HepG2 (cell line): ENCODE measurements around the gene KMT2D. TPM values are rescaled to one million over a fixed set of nuclear protein-coding genes. Genes with fewer than 3 reads are reported as not detected.

Experiments used
- FOXC1 ChIP-seq: sonication (generic); formaldehyde crosslinking; IDR thresholded peaks from 2 replicates; pipeline ENCODE4 v1.8.0; 2022; ENCODE audit warnings: mild to moderate bottlenecking, missing genetic modification reagents, borderline replicate concordance
- GPBP1L1 ChIP-seq: sonication (generic); formaldehyde crosslinking; IDR thresholded peaks from 2 replicates; pipeline ENCODE4 v1.5.0; 2020; ENCODE audit warnings: mild to moderate bottlenecking, missing genetic modification reagents
- IKZF5 ChIP-seq: IDR thresholded peaks from 2 replicates; pipeline ENCODE4 v1.6.1; 2018; ENCODE audit warnings: missing genetic modification reagents, mild to moderate bottlenecking, missing compliant biosample characterization
- MED8 ChIP-seq: sonication (generic); formaldehyde crosslinking; IDR thresholded peaks from 2 replicates; pipeline ENCODE4 v1.8.1; 2023; ENCODE audit warnings: mild to moderate bottlenecking, missing genetic modification reagents; ENCODE audit not compliant: insufficient replicate concordance
- MLXIP ChIP-seq: sonication (generic); formaldehyde crosslinking; IDR thresholded peaks from 2 replicates; pipeline ENCODE4 v1.9.0; 2021; ENCODE audit warnings: missing genetic modification reagents, borderline replicate concordance
- NR2F6 ChIP-seq, 2 experiments: IDR thresholded peaks; 2 replicates each; pipeline ENCODE4 v1.6.1; 2016; ENCODE audit warnings: antibody characterized with exemption in 1 of 2, mild to moderate bottlenecking in 1 of 2
- PATZ1 ChIP-seq: sonication (generic); formaldehyde crosslinking; IDR thresholded peaks from 2 replicates; pipeline ENCODE4 v1.4.0; 2020; ENCODE audit warnings: missing genetic modification reagents
- PREB ChIP-seq: sonication (generic); formaldehyde crosslinking; IDR thresholded peaks from 2 replicates; pipeline ENCODE4 v1.4.0; 2020; ENCODE audit warnings: missing genetic modification reagents
- SCMH1 ChIP-seq: sonication (generic); formaldehyde crosslinking; IDR thresholded peaks from 2 replicates; pipeline ENCODE4 v1.9.0; 2021; ENCODE audit warnings: missing genetic modification reagents, mild to moderate bottlenecking, borderline replicate concordance
- TP53 ChIP-seq: sonication (generic); formaldehyde crosslinking; conservative IDR thresholded peaks from 2 replicates; pipeline ENCODE4 v1.4.0; 2020; ENCODE audit warnings: missing genetic modification reagents
- XRCC5 ChIP-seq: fragments of 200-400 bp; formaldehyde crosslinking; optimal IDR thresholded peaks from 2 replicates; pipeline ENCODE3; 2017; ENCODE audit warnings: mild to moderate bottlenecking, low read length
- ZBED4 ChIP-seq: sonication (generic); formaldehyde crosslinking; IDR thresholded peaks from 2 replicates; pipeline ENCODE4 v1.4.0; 2020; ENCODE audit warnings: missing genetic modification reagents, borderline replicate concordance
- ZNF33B ChIP-seq: sonication (generic); formaldehyde crosslinking; IDR thresholded peaks from 2 replicates; pipeline ENCODE4 v1.5.1; 2020; ENCODE audit warnings: mild to moderate bottlenecking, missing genetic modification reagents
- ZNF530 ChIP-seq: sonication (generic); formaldehyde crosslinking; IDR thresholded peaks from 2 replicates; pipeline ENCODE4 v1.5.0; 2020; ENCODE audit warnings: low read depth, mild to moderate bottlenecking, missing genetic modification reagents
- polyA plus RNA-seq, 8 experiments: library from polyadenylated mRNA; depleted of rRNA in 3 of 8; stranded (reverse) in 7 of 8; unstranded in 1 of 8; fragments of >200 nt; fragmentation: Illumina TruSeq in 4 of 8; extraction: Trizol in 4 of 8; gene quantifications; 2 replicates each; pipeline versions ENCODE4 v1.2.1 to v1.2.3, GENCODE V29; 2011 to 2016; ENCODE audit warnings: low read depth in 4 of 8, missing spikeins in 1 of 8, mixed read lengths in 1 of 8; ENCODE audit not compliant: insufficient read depth in 1 of 8
- total RNA-seq, 5 experiments: library from RNA; depleted of rRNA; stranded (reverse); fragments of >200 nt; fragmentation: Illumina TruSeq; extraction: Trizol; gene quantifications; 2 replicates each; pipeline ENCODE4 v1.2.3, GENCODE V29; 2016; ENCODE audit warnings: low read depth in 1 of 5

Gene KMT2D
- total and polyA plus RNA-seq, 2 of the 13 experiments (the other 11 are each of a cell fraction or from before 2014, with no cell fraction given), result 8.1 to 10.4 TPM

GRCh38 chr12:49060237-49061156, at the start of gene KMT2D (continued):
- TF ChIP-seq FOXC1 (CRISPR knock-in tag) (peak; percentile 84), ZNF33B (CRISPR knock-in tag) (peak; percentile 44; the same call in 1 of the 2 replicates), PATZ1 (CRISPR knock-in tag) (peak; percentile 73), IKZF5 (peak; percentile 59), NR2F6 (IDR thresholded peaks at IDR 0.05) (peak; percentile 39; the same call in 1 of the 2 replicates), NR2F6 (CRISPR knock-in tag; IDR thresholded peaks at IDR 0.05) (peak; percentile 57; the same call in 1 of the 2 replicates), MLXIP (no peak), XRCC5 (peak; percentile 97), MED8 (CRISPR knock-in tag) (peak; percentile 94), ZBED4 (CRISPR knock-in tag) (0 out of 2 replicates have a peak, but pooled peaks have one; percentile 39), ZNF530 (CRISPR knock-in tag) (no peak), TP53 (CRISPR knock-in tag) (no peak), PREB (no peak), GPBP1L1 (CRISPR knock-in tag) (no peak), SCMH1 (no peak)
